Measurements from ENCODE around the gene PADI1.

Gene PADI1

GRCh38 chr1:17265950-17266349 lies 61.0 kb downstream of the PADI1 start:
- in situ Hi-C loops (cut with MboI; ENCODE audit: low sequenced_read_pairs), result no loop called here

DNA sequence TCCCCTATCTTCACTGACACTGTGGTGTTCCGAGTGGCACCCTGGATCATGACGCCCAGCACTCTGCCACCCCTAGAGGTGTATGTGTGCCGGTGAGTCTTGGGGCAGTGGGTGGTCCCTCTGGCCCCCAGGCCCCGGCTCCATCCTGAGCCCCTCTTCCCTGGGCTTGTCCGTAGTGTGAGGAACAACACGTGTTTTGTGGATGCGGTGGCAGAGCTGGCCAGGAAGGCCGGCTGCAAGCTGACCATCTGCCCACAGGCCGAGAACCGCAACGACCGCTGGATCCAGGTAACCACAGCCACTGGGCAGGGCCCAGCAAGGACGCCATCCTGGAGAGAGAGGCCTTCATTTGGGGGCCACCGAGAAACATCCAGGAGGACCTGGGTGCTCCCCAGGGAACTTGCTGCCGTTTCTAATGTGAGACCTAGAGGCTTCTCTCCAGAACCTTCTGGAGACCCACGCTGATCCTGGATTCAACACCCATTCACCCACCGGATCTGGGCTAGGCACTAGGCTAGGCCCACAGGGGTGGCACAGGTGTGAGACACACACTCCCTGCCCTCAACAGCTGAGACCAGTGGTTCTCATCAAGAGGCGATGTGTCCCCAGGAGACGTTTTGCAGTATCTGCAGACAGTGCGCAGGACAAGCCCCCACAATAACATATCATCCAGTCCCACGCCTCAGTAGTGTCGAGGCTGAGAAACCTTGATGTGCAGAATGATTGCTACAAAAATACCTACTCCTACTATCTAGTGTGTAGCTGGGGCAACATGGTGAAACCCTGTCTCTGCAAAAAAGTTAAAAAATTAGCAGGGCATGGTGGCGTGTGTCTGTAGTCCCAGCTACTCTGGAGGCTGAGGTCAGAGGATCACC lies 66.2 kb downstream of the PADI1 start:
- in situ Hi-C loops (cut with MboI; ENCODE audit: low sequenced_read_pairs), result loop anchor here (10.0 kb wide), 1 partner anchor 64 kb away; no protein-coding TSS in a partner anchor

DNA sequence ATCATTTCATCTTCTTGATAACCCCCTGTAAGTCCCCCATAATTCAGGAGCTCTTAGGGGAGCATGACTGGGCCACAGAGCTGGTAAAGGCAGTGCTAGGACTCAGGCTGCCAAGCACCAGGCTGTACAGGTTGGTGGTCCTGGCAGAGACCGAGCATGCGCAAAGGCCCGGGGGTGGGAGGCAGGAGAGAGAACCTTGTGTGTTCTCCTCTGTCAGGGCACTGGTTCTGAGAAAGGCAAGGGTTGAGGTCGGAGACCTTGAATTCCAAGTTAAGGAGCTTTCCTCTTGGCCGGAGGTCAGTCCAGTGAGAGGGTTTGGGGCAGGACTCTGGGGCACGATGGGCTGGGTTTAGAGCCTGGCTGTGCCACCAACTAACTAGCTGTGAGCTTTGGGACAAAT lies 67.1 kb downstream of the PADI1 start:
- in situ Hi-C loops (cut with MboI; ENCODE audit: low sequenced_read_pairs), result loop anchor here (10.0 kb wide), 1 partner anchor 63 kb away; no protein-coding TSS in a partner anchor

- in situ Hi-C loops (cut with MboI; ENCODE audit: low sequenced_read_pairs), result loop anchor here (10.0 kb wide), 1 partner anchor 62 kb away; no protein-coding TSS in a partner anchor
Measured at GRCh38 chr1:17272646-17273045, 67.7 kb downstream of the PADI1 start.

- in situ Hi-C loops (cut with MboI; ENCODE audit: low sequenced_read_pairs), result loop anchor here (10.0 kb wide), 1 partner anchor 62 kb away; no protein-coding TSS in a partner anchor
Measured at GRCh38 chr1:17273096-17273495, 68.2 kb downstream of the PADI1 start.

GRCh38 chr1:17274186-17275170 lies 69.5 kb downstream of the PADI1 start:
- in situ Hi-C loops (cut with MboI; ENCODE audit: low sequenced_read_pairs), result loop anchor here (10.0 kb wide), 1 partner anchor 60 kb away; no protein-coding TSS in a partner anchor

GRCh38 chr1:17276568-17276967 lies 71.6 kb downstream of the PADI1 start:
- in situ Hi-C loops (cut with MboI; ENCODE audit: low sequenced_read_pairs), result loop anchor here (10.0 kb wide), 1 partner anchor 58 kb away; no protein-coding TSS in a partner anchor

GRCh38 chr1:17277511-17278159 lies 72.7 kb downstream of the PADI1 start:
- in situ Hi-C loops (cut with MboI; ENCODE audit: low sequenced_read_pairs), result loop anchor here (10.0 kb wide), 1 partner anchor 57 kb away; no protein-coding TSS in a partner anchor

GRCh38 chr1:17278996-17279830 lies 74.3 kb downstream of the PADI1 start:
- in situ Hi-C loops (cut with MboI; ENCODE audit: low sequenced_read_pairs), result loop anchor here (10.0 kb wide), 1 partner anchor 56 kb away; no protein-coding TSS in a partner anchor

DNA sequence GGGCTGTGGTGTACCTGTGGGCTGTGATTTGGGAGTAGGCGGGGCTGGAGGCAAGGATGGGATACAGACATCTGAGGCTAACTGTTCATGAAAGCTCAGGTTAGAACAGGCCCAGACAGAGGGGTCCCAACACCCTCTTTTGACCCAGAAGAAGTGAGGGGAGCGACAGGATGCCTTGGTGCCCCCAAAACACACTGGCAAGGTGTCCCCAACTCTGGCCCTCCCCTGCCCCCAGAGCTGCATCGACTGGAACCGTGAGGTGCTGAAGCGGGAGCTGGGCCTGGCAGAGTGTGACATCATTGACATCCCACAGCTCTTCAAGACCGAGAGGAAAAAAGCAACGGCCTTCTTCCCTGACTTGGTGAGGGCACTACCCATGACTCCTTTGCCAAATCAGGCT lies 75.5 kb downstream of the PADI1 start:
- in situ Hi-C loops (cut with MboI; ENCODE audit: low sequenced_read_pairs), result no loop called here

GRCh38 chr1:17280894-17281293 lies 76.0 kb downstream of the PADI1 start:
- in situ Hi-C loops (cut with MboI; ENCODE audit: low sequenced_read_pairs), result no loop called here

GRCh38 chr1:17281775-17282181 lies 76.8 kb downstream of the PADI1 start:
- in situ Hi-C loops (cut with MboI; ENCODE audit: low sequenced_read_pairs), result no loop called here

DNA sequence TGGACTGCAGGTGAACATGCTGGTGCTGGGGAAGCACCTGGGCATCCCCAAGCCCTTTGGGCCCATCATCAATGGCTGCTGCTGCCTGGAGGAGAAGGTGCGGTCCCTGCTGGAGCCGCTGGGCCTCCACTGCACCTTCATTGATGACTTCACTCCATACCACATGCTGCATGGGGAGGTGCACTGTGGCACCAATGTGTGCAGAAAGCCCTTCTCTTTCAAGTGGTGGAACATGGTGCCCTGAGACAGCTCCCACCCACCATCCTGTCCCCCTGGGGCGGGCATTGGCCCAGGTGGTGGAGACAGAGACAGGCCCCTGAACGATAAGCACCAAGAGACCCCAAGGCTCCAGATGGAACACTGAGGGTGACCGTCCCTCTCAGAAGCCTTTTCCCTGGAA lies 77.9 kb downstream of the PADI1 start:
- in situ Hi-C loops (cut with MboI; ENCODE audit: low sequenced_read_pairs), result no loop called here

DNA sequence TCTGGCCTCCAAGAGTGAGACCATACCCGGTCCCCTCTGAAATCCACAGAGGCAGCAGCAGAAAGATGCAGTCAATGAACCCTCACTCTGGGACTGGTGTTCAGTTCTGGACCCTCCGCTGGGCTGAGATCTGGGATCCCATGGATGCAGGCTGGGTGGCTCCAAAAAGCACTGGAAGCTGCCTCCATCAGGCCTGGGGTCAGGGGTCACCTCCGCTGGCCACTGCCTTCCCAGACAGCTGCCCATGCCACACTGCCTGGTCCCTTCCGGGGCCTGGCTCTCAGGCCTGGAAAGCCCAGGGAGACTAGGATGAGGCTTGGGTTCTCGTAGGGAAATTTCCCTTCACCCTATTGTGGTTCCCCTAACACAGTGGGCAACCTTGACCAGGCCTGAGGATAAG lies 81.7 kb downstream of the PADI1 start:
- in situ Hi-C loops (cut with MboI; ENCODE audit: low sequenced_read_pairs), result no loop called here

DNA sequence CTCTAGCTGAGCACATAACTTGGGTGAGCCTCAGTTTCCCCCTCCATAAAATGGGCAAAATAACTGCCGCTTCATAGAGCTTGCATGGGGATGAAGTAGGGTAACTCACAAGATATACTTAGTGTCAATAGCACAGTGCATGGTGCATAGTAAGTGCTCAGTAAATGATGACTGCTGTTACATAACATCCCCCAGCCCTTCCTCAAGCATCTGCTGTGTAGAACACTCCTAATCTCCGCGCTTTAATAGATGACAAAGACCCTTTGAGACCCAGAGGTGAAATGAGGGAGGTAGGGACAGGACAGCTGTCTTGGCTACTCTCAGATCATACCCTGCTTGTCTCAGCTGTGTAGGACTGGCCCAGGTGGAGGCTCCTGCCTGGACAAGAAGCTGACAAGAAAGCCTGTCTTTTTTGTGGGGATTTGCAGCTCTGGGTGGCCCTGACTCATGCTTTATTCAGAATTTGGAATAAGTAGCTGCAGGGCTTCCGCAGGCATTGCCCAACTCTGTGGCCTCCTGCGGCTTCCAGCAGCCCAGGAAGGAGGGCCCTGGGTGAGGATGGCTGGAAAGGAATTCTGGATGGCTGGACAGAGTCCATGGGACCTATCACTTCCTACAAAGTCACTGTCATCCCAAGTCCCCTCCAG lies 82.3 kb downstream of the PADI1 start:
- in situ Hi-C loops (cut with MboI; ENCODE audit: low sequenced_read_pairs), result no loop called here

DNA sequence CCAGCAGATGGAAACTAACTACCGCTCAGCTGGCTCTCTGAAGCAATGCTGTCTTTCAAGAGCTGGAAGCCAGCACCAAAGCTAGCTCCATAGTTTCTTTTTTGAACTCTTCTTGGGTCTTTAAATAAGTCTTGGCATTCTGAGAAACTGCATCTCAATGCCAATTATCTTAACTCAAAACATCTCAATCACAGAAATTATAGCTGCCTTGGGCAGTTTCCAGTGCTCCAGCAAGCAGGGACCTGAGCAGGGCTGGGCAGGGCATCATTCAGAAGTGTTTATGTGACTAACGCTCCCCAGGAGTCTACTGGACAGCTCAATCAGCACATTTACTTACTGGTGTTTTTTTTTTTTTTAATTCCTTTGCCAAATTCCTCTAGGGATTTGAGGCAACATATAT lies 84.8 kb downstream of the PADI1 start:
- in situ Hi-C loops (cut with MboI; ENCODE audit: low sequenced_read_pairs), result no loop called here

DNA sequence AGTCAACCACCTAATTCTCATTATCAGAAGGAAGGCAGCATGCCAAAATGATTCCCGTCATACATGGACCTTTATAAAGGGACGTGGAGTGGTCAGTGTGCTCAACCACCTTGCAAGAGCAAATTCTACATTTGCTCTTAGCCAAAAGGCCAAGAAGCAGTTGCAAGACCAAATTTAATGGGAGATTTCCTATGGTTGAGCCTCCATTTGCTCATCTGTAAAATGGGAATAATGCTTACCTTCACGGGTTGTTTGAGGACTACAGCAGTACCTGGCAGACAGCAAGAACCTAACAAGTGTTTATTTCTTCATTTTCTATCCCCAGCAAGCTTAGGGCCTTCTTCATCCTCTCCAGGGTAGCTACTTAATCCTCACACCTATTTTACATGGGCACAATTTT lies 85.6 kb downstream of the PADI1 start:
- in situ Hi-C loops (cut with MboI; ENCODE audit: low sequenced_read_pairs), result no loop called here

DNA sequence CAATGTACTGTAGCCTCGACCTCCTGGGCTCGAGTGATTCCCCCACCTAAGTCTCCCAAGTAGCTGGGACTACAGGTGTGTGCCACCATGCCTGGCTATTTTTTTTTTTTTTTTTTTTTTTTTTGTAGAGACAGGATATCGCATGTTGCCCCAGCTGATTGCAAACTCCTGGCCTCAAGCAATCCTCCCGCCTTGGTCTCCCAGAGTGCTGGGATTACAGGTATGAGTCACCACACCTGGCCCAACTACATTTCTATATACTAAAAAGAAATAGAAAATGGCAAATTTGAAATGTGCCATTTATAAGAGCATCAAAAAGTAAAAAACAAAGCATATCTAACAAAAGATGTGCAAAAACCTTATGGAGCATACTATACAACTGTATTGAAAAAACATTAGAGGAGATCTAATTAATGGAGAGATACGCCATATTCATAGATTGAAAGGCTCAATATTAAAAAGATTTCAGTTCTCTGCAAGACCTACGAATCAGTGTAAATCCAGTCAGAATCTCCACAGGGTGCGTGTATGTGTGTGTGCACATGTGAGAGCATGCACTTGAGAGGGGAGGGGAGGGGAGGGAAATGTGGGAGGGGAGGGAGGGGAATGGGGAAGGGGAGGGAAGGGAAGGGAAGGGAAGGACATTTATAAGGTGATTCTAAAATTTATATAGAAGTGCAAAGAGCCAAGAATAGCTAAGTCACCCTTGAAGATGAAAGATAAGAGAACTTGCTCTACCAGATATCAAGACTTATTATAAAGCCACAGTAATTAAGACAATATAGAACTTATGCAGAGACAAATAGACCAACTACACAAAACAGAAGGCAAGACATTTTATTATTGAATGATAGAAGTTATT lies 87.6 kb downstream of the PADI1 start:
- in situ Hi-C loops (cut with MboI; ENCODE audit: low sequenced_read_pairs), result no loop called here
